HCT116 (cell line): ENCODE measurements around the gene ASB15. TPM values are rescaled to one million over a fixed set of nuclear protein-coding genes. Genes with fewer than 3 reads are reported as not detected.

Source experiments
- ATAC-seq: fragments of 200-7000 bp; cut with Tn5 transposase; 2 replicates; pipeline ENCODE4 v1.9.1; 2020; ENCODE audit warnings: mild to moderate bottlenecking, moderate library complexity
- BruUV-seq: library from RNA; stranded (reverse); fragments of 400-500 nt; replicated peaks from 2 replicates; lab custom pipeline; 2021; lab: Mats Ljungman, UMichigan
- CTCF ChIA-PET: fragments of 300-600 bp; sonication (Branson Sonifier 250); formaldehyde crosslinking; loops from one replicate; lab custom pipeline; 2021; ENCODE audit warnings: antibody characterized with exemption; lab: Charles Lee
- POLR2A ChIA-PET: fragments of 300-600, 350-600 bp; sonication (Branson Sonifier 250); formaldehyde crosslinking; loops from one replicate; lab custom pipeline; 2021; ENCODE audit warnings: antibody characterized with exemption; lab: Charles Lee
- RAD21 ChIA-PET, 2 experiments: fragments of 300-600 bp; sonication (Branson Sonifier 250); formaldehyde crosslinking; loops; one replicate each; lab custom pipeline; 2023; ENCODE audit warnings: low total read pairs in 2 of 2; ENCODE audit not compliant: uncharacterized antibody in 2 of 2, unreplicated experiment in 2 of 2, low non-redundant PET in 1 of 2; lab: Charles Lee
- DNase-seq: peaks from one replicate; pipeline ENCODE4 v3.0.0-alpha.2; 2010; ENCODE audit warnings: low read depth, low spot score
- H2AFZ ChIP-seq: fragments of 200-600 bp; shearing (Covaris generic), sonication (generic); 2 replicates; pipeline ENCODE4 v1.6.1; 2017; ENCODE audit warnings: low read depth, mixed run types, mixed read lengths, antibody characterized with exemption, low read length; ENCODE audit not compliant: poor library complexity, severe bottlenecking
- H3K27ac ChIP-seq: 2 replicates; pipeline ENCODE4 v1.5.1; 2012; ENCODE audit warnings: low read depth, low read length
- H3K27me3 ChIP-seq: fragments of 200-600 bp; sonication (generic); 2 replicates; pipeline ENCODE4 v1.6.1; 2016; ENCODE audit warnings: mixed run types, low read length, mixed read lengths; ENCODE audit not compliant: insufficient read depth
- H3K36me3 ChIP-seq, 2 experiments: fragments of 200-500 bp in 1 of 2; fragments of 200-600 bp in 1 of 2; sonication (Bioruptor generic) in 1 of 2; sonication (generic) in 1 of 2; 2 replicates each; pipeline versions ENCODE4 v1.5.1 to v1.6.1; 2014 to 2016; ENCODE audit warnings: low read length in 2 of 2, inconsistent platforms in 1 of 2, mixed read lengths in 1 of 2, mixed run types in 1 of 2; ENCODE audit not compliant: insufficient read depth in 2 of 2, control insufficient read depth in 1 of 2
- H3K4me1 ChIP-seq, 2 experiments: fragments of 200-600 bp in 1 of 2; sonication (generic) in 1 of 2; 2 replicates each; pipeline versions ENCODE4 v1.5.1 to v1.6.1; 2012 to 2017; ENCODE audit warnings: low read length in 2 of 2, inconsistent platforms in 1 of 2, mild to moderate bottlenecking in 1 of 2, mixed read lengths in 1 of 2, mixed run types in 1 of 2, moderate library complexity in 1 of 2; ENCODE audit not compliant: insufficient read depth in 2 of 2, control insufficient read depth in 1 of 2
- H3K4me2 ChIP-seq: fragments of 200-600 bp; sonication (generic); 2 replicates; pipeline ENCODE4 v1.6.1; 2017; ENCODE audit warnings: mixed run types, low read length, mixed read lengths
- H3K4me3 ChIP-seq, 2 experiments: fragments of 200-600 bp in 1 of 2; sonication (generic) in 1 of 2; replicated peaks in 1 of 2; 2 replicates each; pipeline ENCODE4 v1.5.1; 2011 to 2016; ENCODE audit warnings: low read length in 2 of 2, control low read depth in 1 of 2, low read depth in 1 of 2, mild to moderate bottlenecking in 1 of 2, mixed read lengths in 1 of 2, mixed run types in 1 of 2
- H3K79me2 ChIP-seq: fragments of 200-600 bp; sonication (generic); 2 replicates; pipeline ENCODE4 v1.6.1; 2017; ENCODE audit warnings: mild to moderate bottlenecking, mixed run types, low read length, moderate library complexity, mixed read lengths; ENCODE audit not compliant: insufficient read depth
- H3K9ac ChIP-seq: fragments of 200-600 bp; sonication (generic); 2 replicates; pipeline ENCODE4 v1.6.1; 2016; ENCODE audit warnings: low read length, mixed read lengths
- H3K9me2 ChIP-seq: fragments of 200-600 bp; sonication (generic), shearing (Covaris generic); 2 replicates; pipeline ENCODE4 v1.6.1; 2017; ENCODE audit warnings: mixed run types, mild to moderate bottlenecking, moderate library complexity; ENCODE audit not compliant: insufficient read depth
- H3K9me3 ChIP-seq, 2 experiments: fragments of 200-500 bp in 1 of 2; fragments of 200-600 bp in 1 of 2; sonication (Bioruptor generic) in 1 of 2; sonication (generic) in 1 of 2; 2 replicates each; pipeline ENCODE4 v1.6.1; 2014 to 2017; ENCODE audit warnings: low read length in 2 of 2, mixed read lengths in 2 of 2, inconsistent platforms in 1 of 2, low read depth in 1 of 2, mild to moderate bottlenecking in 1 of 2, mixed run types in 1 of 2, moderate library complexity in 1 of 2; ENCODE audit not compliant: control insufficient read depth in 1 of 2, insufficient read depth in 1 of 2
- H4K20me1 ChIP-seq: fragments of 200-600 bp; sonication (generic), shearing (Covaris generic); 2 replicates; pipeline ENCODE4 v1.6.1; 2017; ENCODE audit warnings: mixed run types, mild to moderate bottlenecking, moderate library complexity; ENCODE audit not compliant: insufficient read depth
- CEBPB ChIP-seq: IDR thresholded peaks from 2 replicates; pipeline ENCODE4 v1.6.1; 2012; ENCODE audit warnings: low read depth
- JUND ChIP-seq: IDR thresholded peaks from 2 replicates; pipeline ENCODE4 v1.6.1; 2012
- SP1 ChIP-seq: IDR thresholded peaks from 2 replicates; pipeline ENCODE4 v1.6.1; 2012; ENCODE audit warnings: low read depth
- intact Hi-C: fragments of 100-400 bp; cut with micrococcal nuclease; formaldehyde crosslinking; loops from 2 replicates; pipeline ENCODE4 v1.10.0; 2022
- total RNA-seq: library from RNA; stranded (reverse); gene quantifications from one replicate; pipeline ENCODE4 v1.2.1, GENCODE V29; 2021; ENCODE audit not compliant: unreplicated experiment
- TF ChIP-seq, protein P1 (sequence below): IDR thresholded peaks from 2 replicates; pipeline ENCODE4 v1.6.1; 2011; ENCODE audit warnings: mild to moderate bottlenecking, low read length, moderate library complexity; ENCODE audit not compliant: insufficient replicate concordance; ENCODE audit errors: extremely low read depth
- TF ChIP-seq, protein P2 (sequence below), 3 experiments: fragments of 200-600 bp in 1 of 3; sonication (generic) in 1 of 3; IDR thresholded peaks in 2 of 3; conservative IDR thresholded peaks in 1 of 3; 2 replicates each; pipeline ENCODE4 v1.5.1; 2012 to 2017; ENCODE audit warnings: low read depth in 2 of 3, low read length in 2 of 3, antibody characterized with exemption in 1 of 3, borderline replicate concordance in 1 of 3, control low read depth in 1 of 3, mild to moderate bottlenecking in 1 of 3, mixed read lengths in 1 of 3, mixed run types in 1 of 3, moderate library complexity in 1 of 3; ENCODE audit not compliant: insufficient read depth in 1 of 3
- TF ChIP-seq, protein P3 (sequence below): IDR thresholded peaks from 2 replicates; pipeline ENCODE4 v1.6.1; 2012

Gene ASB15
- total RNA-seq, 1 experiment from 2014 or later: not detected

DNA sequence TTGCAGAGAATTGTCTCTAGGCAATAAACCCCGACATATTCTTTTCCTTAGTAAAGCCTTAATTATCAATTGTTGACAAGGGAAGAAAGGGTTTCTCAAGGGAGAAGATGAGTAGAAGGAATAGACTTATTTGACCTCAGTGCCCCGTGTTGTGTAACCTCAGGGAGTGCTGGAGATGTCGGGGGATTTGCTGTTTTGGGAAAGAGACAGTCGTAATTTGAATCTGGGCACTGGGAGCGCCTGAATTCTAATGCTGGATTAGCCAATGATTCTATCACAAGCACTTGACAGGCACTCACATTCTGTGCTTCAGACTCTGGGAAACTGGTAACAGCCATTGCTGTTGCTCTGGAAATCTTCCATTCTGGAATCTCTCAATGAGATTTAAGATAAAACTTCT lies 40.3 kb downstream of the ASB15 start:
- Histone ChIP-seq H3K79me2 (no peaks in the 10 kb centered on the region), H3K4me1 (peaks cover 13 to 29% of the 10 kb centered on the region in 2 experiments; a peak in 3 of 4 replicates), H3K9me3 (no peaks in the 10 kb centered on the region), H3K9me2 (no peaks in the 10 kb centered on the region; the same call in 1 of the 2 replicates), H4K20me1 (no peaks in the 10 kb centered on the region), H3K4me2 (no peak overlapping the region), H3K27me3 (no peaks in the 10 kb centered on the region), H3K9ac (no peak overlapping the region), H2AFZ (no peak overlapping the region), H3K36me3 (no peaks in the 10 kb centered on the region), H3K27ac (no peak overlapping the region), H3K4me3 (no peak overlapping the region)
- intact Hi-C loops: no loop called here
- POLR2A ChIA-PET: no interaction called here
- CTCF ChIA-PET: no interaction called here
- RAD21 ChIA-PET: no interaction called here
- TF ChIP-seq, protein P1, sequence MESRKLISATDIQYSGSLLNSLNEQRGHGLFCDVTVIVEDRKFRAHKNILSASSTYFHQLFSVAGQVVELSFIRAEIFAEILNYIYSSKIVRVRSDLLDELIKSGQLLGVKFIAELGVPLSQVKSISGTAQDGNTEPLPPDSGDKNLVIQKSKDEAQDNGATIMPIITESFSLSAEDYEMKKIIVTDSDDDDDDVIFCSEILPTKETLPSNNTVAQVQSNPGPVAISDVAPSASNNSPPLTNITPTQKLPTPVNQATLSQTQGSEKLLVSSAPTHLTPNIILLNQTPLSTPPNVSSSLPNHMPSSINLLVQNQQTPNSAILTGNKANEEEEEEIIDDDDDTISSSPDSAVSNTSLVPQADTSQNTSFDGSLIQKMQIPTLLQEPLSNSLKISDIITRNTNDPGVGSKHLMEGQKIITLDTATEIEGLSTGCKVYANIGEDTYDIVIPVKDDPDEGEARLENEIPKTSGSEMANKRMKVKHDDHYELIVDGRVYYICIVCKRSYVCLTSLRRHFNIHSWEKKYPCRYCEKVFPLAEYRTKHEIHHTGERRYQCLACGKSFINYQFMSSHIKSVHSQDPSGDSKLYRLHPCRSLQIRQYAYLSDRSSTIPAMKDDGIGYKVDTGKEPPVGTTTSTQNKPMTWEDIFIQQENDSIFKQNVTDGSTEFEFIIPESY: no peak
- TF ChIP-seq CEBPB (no peak), JUND (no peak), SP1 (no peak)
- TF ChIP-seq, protein P2, sequence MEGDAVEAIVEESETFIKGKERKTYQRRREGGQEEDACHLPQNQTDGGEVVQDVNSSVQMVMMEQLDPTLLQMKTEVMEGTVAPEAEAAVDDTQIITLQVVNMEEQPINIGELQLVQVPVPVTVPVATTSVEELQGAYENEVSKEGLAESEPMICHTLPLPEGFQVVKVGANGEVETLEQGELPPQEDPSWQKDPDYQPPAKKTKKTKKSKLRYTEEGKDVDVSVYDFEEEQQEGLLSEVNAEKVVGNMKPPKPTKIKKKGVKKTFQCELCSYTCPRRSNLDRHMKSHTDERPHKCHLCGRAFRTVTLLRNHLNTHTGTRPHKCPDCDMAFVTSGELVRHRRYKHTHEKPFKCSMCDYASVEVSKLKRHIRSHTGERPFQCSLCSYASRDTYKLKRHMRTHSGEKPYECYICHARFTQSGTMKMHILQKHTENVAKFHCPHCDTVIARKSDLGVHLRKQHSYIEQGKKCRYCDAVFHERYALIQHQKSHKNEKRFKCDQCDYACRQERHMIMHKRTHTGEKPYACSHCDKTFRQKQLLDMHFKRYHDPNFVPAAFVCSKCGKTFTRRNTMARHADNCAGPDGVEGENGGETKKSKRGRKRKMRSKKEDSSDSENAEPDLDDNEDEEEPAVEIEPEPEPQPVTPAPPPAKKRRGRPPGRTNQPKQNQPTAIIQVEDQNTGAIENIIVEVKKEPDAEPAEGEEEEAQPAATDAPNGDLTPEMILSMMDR (IDR thresholded peaks at IDR 0.05 in 2 of 3, conservative IDR thresholded peaks at IDR 0.05 in 1 of 3; ENCODE audit: borderline replicate concordance in 1 of 3, insufficient read depth in 1 of 3, low read depth in 2 of 3, low read length in 2 of 3): no peak
- TF ChIP-seq, protein P3, sequence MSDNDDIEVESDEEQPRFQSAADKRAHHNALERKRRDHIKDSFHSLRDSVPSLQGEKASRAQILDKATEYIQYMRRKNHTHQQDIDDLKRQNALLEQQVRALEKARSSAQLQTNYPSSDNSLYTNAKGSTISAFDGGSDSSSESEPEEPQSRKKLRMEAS: no peak
- BruUV-seq: no TSS peak
- no peak for ATAC-seq
- DNase-seq: no peak
